GM18861 (cell line): Measurements from ENCODE around the gene TMEM8B.
A peak's percentile ranks its signal among the peaks of the same experiment; 100 is the strongest.

Experiments used
- ATAC-seq: cut with Tn5 transposase; IDR thresholded peaks from one replicate; pipeline ENCODE4 v1.9.1; 2021; ENCODE audit not compliant: unreplicated experiment

Gene TMEM8B, protein sequence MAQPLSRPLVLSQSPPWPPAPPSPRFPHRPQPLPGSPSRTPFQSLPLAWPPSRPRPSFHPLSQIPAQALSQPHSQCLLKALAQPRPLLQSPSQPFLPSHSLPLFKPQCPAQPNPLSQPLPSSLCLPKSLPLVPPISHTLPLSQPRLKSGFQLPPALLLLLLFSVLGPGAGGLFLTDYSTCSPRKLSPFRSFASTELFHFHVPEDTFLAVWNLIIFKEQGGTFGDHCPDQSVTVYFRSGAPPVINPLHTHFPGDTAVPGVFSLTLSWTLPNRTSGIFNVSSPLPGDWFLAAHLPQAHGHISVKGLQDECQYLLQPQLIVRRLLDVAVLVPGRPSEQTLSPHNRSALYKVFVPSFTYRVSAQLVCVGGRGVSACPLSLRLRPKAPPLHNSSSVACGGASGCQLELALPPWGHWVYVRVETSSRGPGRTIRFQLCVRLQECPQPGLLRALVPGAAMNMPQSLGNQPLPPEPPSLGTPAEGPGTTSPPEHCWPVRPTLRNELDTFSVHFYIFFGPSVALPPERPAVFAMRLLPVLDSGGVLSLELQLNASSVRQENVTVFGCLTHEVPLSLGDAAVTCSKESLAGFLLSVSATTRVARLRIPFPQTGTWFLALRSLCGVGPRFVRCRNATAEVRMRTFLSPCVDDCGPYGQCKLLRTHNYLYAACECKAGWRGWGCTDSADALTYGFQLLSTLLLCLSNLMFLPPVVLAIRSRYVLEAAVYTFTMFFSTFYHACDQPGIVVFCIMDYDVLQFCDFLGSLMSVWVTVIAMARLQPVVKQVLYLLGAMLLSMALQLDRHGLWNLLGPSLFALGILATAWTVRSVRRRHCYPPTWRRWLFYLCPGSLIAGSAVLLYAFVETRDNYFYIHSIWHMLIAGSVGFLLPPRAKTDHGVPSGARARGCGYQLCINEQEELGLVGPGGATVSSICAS

GRCh38 chr9:35829084-35829763, at the start of gene TMEM8B:
TSS of gene TMEM8B (plus strand) at chr9:35829228. CDS start at chr9:35829448, 220 bp downstream.
- ATAC-seq: peak; percentile 49

DNA sequence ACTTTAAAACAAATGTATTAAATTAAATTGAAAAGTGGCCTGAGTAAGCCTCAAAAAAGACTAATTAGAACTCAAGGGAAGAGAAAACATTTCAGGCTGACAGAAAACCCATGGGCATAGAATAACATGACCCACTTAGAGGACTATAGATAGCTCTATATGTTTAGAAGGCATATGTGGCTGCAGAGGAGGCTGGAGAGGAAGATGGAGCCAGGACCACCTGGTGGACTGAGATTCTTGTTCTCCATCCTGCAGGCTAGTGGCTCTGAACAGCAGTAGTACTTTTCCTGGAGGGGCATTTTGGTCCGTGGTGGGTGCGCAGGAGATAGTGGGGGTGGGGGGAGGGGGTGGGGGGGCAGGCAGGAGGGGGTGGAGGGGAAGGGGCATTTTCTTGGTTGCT, 48.0 kb upstream of the TMEM8B start:
- no peak for ATAC-seq

- no peak for ATAC-seq
Observed at GRCh38 chr9:35783418-35783817, 45.6 kb upstream of the TMEM8B start.

DNA sequence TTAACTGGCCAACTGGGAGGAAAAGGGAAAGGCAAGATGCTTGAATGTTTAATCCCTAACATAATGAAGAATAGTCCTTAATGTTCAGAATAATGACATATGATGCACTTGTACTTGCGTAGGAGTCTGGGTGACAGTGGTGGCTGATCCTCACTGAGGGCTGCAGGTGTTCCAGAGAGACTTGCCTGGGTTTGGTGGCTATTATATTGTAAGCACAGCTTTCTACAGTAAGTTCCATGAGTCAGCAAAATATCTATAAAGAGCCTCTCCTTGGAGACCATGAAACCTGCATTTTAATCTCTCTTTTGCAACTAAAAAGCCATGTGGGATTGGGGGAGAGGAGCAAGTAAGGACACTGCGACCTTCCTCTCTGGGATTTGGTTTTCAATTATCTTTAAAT, 39.5 kb upstream of the TMEM8B start:
- no peak for ATAC-seq

DNA sequence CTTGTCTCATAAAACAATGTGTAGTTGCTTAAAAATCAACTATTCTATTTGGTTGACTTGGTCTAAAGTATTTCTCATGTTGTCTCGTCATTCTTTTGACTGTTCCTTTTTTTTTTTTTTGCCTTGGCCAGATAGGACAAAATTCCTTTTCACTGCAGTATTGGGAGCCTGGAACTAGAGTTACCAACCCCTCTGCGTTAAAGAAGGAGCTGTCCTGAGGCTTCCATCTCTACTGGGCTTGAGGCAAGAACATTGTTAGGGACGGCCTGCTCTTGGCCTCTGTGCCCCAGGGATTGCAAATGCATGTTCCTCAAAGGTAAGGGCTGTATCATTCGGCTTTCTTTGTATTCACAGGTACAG, 39.0 kb upstream of the TMEM8B start:
- ATAC-seq: no peak

- no peak for ATAC-seq
Observed at GRCh38 chr9:35790385-35791296, 38.4 kb upstream of the TMEM8B start.

GRCh38 chr9:35791297-35791921, 37.6 kb upstream of the TMEM8B start, which contains the start of gene NPR2:
TSS of gene NPR2 (plus strand) at chr9:35791591. CDS start at chr9:35792409, 818 bp downstream.
- no peak for ATAC-seq

- ATAC-seq: no peak
Observed at GRCh38 chr9:35792024-35792813, 36.8 kb upstream of the TMEM8B start.

GRCh38 chr9:35792826-35793225, 36.2 kb upstream of the TMEM8B start:
- no peak for ATAC-seq

- no peak for ATAC-seq
Observed at GRCh38 chr9:35793461-35793860, 35.6 kb upstream of the TMEM8B start.

DNA sequence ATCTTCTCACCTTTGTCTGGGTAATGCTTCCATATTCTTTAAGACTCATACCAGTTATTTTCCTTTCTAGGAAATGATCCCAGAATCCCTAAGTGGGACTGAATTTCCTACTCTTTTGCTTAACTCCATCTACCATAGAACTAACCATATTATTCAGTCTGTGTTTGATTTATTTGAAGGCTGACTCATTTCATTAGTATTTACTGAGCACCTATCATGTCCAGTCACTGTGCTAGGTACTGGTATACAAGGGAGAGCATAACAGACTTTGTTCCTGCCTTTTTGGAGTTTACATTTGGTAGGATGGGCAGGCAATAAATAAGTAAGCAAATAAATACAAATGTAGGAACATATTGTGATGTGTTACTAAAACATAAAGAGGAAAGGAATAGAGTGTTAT, 33.3 kb upstream of the TMEM8B start:
- no peak for ATAC-seq

DNA sequence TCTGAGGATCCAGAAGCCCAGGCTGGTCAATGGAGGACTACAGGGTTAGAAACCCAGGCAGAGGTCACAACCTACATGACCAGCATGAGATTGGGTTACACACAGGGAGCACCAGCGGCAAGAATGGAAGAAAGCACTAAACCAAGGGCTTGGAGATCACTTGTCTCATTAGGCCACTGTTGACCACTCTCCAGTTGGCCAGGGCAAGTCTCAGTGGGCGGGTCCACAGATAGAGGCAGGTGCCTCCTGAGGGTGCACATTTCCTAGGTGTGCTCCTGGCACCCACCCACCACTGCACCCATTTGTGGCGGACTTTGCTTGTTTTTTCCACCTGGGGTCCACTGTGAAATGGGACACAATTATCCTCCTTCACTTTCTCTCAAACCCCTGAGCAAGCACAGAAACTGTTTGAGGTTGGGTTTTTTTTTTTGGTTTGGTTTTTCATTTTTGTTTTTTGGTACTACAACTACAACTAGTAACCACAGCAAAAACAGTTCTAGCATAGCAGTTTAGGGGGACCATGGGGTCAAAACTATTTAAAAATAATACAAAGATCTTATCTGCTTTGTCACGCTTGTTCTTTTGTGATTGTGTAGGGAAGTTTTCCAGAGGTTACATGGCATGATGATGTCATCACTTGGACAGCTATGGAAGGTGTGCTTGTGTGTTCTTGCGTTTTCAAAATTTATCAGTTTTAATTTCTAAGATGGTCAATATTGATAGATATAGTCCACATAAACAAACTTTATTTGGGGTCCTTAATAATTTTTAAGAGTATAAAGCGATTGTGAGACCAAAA, 31.5 kb upstream of the TMEM8B start:
- ATAC-seq: no peak

DNA sequence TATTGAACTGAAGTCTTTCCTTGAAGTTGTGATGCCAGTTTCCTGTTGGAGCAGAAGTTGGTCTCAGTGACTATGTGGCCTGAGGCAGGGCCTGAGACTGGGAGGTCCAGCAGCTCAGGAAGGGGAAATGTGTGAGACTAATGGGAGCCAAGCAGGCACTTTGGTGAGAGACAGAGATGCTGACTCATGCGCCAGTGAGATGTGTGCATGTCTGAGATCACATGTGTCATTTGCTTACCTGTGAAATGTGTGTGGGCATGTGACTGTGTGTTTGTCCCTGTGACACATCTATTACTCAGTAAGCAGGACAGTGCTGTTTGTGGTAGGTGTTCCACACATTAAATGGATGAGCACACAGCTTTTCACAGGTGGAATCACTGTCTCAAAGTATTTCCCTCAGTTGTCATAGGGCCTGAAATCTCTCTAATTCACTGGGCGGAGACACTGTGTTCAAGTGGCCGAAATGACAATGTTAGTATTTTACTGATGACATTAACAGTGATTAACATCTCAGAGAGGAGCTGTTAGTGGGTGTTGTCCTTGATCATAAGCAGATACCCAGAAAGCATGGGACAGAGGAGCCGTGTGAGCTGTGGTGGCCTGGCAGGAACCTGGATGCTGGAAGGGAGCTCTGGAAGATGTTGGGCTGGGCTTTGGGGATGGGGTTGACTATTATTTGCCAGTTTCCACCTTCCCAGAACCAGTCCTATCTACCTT, 30.2 kb upstream of the TMEM8B start:
- ATAC-seq: no peak

GRCh38 chr9:35800530-35800929, 28.5 kb upstream of the TMEM8B start:
- no peak for ATAC-seq

GRCh38 chr9:35801328-35802128, 27.5 kb upstream of the TMEM8B start:
- no peak for ATAC-seq

DNA sequence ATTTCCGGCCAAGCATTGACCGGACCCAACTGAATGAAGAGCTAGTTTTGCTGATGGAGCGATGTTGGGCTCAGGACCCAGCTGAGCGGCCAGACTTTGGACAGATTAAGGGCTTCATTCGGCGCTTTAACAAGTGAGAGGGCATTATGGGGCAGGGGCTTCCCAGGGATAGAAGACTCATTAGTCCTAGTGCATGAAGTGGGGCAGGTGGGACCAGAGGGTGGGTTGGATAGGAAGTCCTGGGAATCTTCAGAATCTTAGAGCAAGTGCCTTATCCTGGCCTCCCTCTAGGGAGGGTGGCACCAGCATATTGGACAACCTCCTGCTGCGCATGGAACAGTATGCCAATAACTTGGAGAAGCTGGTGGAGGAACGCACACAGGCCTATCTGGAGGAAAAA, 22.9 kb upstream of the TMEM8B start:
- ATAC-seq: no peak

GRCh38 chr9:35808433-35808832, 20.6 kb upstream of the TMEM8B start:
- ATAC-seq: no peak
